Nephron (organoid): Measurements from ENCODE around the gene CTNNA3.

Experiments
- H3K27ac Mint-ChIP-seq, 3 experiments: 2 replicates each; pipeline ENCODE4 v1.8.0; 2020; ENCODE audit warnings: mixed read lengths in 3 of 3, mild to moderate bottlenecking in 2 of 3, moderate library complexity in 1 of 3
- H3K27me3 Mint-ChIP-seq: 2 replicates; pipeline ENCODE4 v1.8.0; 2021; ENCODE audit warnings: low read depth, mild to moderate bottlenecking, moderate library complexity, mixed read lengths
- H3K36me3 Mint-ChIP-seq: 2 replicates; pipeline ENCODE4 v1.8.0; 2020; ENCODE audit warnings: low read depth, mixed read lengths
- H3K4me1 Mint-ChIP-seq: 2 replicates; pipeline ENCODE4 v1.8.0; 2020; ENCODE audit warnings: mixed read lengths
- H3K4me3 Mint-ChIP-seq, 3 experiments: 2 replicates each; pipeline ENCODE4 v1.8.0; 2020; ENCODE audit warnings: mild to moderate bottlenecking in 3 of 3, mixed read lengths in 3 of 3, moderate library complexity in 2 of 3
- H3K9me3 Mint-ChIP-seq: 2 replicates; pipeline ENCODE4 v1.8.0; 2020; ENCODE audit warnings: mixed read lengths
- CTCF ChIP-seq, 3 experiments: fragments of 200-600 bp; sonication (generic); IDR thresholded peaks; one replicate each; pipeline ENCODE4 v1.5.0; 2021; ENCODE audit warnings: antibody characterized with exemption in 3 of 3; ENCODE audit not compliant: unreplicated experiment in 3 of 3

The CTNNA3 gene

DNA sequence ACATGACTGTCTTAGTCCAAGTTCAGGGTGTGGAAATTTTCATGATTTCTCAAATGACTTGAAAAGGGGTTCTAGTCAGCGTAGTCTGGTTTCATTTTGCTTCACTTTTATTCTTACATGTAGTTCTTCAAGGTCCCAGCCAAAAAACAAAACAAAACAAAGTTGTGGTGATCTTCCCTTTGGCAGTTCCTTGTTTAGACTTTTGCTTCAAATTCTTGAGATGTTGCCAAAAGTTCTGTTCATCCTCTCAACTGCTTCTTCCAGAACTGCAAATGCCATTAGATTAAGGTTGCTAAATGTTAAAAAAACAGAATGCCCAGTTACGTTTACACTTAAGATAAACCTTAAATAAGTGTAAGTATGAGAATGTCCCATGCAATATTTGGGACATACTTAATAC is 1140.9 kb downstream of the CTNNA3 start:
- H3K4me3 Mint-ChIP-seq: no peak overlapping the region
- no peaks in the 10 kb centered on the region for H3K4me1 Mint-ChIP-seq
- no peaks in the 10 kb centered on the region for H3K36me3 Mint-ChIP-seq
- TF ChIP-seq CTCF (IDR thresholded peaks at IDR 0.05; ENCODE audit: unreplicated experiment in 3 of 3): no peak
- H3K27ac Mint-ChIP-seq: no peak overlapping the region
- no peaks in the 10 kb centered on the region for H3K27me3 Mint-ChIP-seq
- no peaks in the 10 kb centered on the region for H3K9me3 Mint-ChIP-seq

DNA sequence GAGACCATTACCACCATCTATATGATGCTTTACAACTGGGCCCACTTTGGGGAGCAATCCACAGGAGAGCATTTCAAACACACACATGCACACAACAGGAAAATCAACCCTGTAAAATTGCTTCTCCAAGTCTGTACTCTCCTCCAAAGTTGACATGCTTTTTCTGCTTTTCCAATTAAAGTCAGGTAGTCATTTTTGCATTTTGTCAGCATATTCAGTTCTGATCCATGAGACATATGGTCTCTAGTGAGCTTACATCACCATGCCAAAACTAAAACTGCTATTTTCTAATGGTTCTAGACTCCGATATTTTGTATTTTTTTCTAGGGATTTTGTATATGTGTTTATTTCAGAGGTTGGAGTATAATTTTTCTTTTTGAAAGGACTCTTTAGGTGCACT is 1143.7 kb downstream of the CTNNA3 start:
- no peak overlapping the region for H3K27ac Mint-ChIP-seq
- H3K4me1 Mint-ChIP-seq: no peaks in the 10 kb centered on the region
- no peaks in the 10 kb centered on the region for H3K9me3 Mint-ChIP-seq
- H3K36me3 Mint-ChIP-seq: no peaks in the 10 kb centered on the region
- no peak overlapping the region for H3K4me3 Mint-ChIP-seq
- no peak for TF ChIP-seq CTCF (IDR thresholded peaks at IDR 0.05; ENCODE audit: unreplicated experiment in 3 of 3)
- H3K27me3 Mint-ChIP-seq: no peaks in the 10 kb centered on the region

GRCh38 chr10:66550351-66550750 is 1145.6 kb downstream of the CTNNA3 start:
- no peak overlapping the region for H3K27ac Mint-ChIP-seq
- no peak overlapping the region for H3K4me3 Mint-ChIP-seq
- H3K4me1 Mint-ChIP-seq: no peaks in the 10 kb centered on the region
- no peaks in the 10 kb centered on the region for H3K36me3 Mint-ChIP-seq
- no peaks in the 10 kb centered on the region for H3K27me3 Mint-ChIP-seq
- H3K9me3 Mint-ChIP-seq: no peaks in the 10 kb centered on the region
- TF ChIP-seq CTCF (IDR thresholded peaks at IDR 0.05; ENCODE audit: unreplicated experiment in 3 of 3): no peak

DNA sequence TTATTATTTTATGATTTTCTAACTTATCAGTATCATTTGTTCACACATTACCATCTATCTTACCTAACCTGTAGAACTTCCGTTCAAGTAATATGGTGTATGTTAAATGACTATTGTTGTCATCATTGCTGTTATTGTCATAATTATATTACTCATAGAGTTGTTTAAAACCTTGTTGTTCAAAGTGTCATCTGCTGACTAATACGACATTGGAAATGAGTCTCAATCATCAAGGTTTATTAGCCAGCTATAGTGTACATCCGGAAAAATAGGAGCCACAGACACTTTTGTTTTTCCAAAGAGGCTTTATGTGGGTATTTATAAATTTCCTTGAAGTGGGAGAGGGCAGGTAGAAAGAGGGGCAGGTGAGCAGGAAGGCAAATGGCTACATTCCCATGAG is 1157.1 kb downstream of the CTNNA3 start:
- Mint-ChIP-seq H3K9me3 (no peaks in the 10 kb centered on the region), H3K4me1 (no peaks in the 10 kb centered on the region), H3K36me3 (no peaks in the 10 kb centered on the region), H3K27me3 (no peaks in the 10 kb centered on the region), H3K27ac (no peak overlapping the region), H3K4me3 (no peak overlapping the region)
- TF ChIP-seq CTCF (IDR thresholded peaks at IDR 0.05; ENCODE audit: unreplicated experiment in 3 of 3): no peak

DNA sequence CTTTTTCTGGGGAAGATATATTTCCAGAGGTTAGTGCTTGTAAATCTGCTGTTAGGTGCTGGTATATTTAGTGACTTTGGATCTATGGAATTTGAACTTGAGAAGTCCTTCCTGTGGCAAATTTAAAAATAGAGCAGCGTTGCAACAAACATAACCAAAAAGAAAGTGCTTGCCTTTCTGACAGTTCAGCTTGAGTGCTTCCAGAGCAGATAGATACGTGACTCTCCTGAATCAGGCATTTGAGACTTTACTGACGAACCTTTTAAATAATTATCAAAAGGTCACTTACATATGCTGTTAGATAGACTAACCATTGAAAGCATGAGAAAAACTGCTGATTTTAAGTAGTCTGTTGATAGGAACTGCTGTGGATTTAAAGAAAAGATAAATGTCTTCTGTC is 1157.6 kb downstream of the CTNNA3 start:
- Mint-ChIP-seq H3K4me3 (no peak overlapping the region), H3K36me3 (no peaks in the 10 kb centered on the region)

More for the DNA sequence above, 1157.6 kb downstream of the CTNNA3 start:
- no peak for TF ChIP-seq CTCF (IDR thresholded peaks at IDR 0.05; ENCODE audit: unreplicated experiment in 3 of 3)
- no peaks in the 10 kb centered on the region for H3K4me1 Mint-ChIP-seq
- no peaks in the 10 kb centered on the region for H3K27me3 Mint-ChIP-seq
- no peak overlapping the region for H3K27ac Mint-ChIP-seq
- no peaks in the 10 kb centered on the region for H3K9me3 Mint-ChIP-seq
